GM21786 (cell line): Measurements from ENCODE around the gene CCNG1.

Experiments used
- ATAC-seq: cut with Tn5 transposase; IDR thresholded peaks from one replicate; pipeline ENCODE4 v1.9.1; 2021; ENCODE audit not compliant: unreplicated experiment

The CCNG1 gene

GRCh38 chr5:163489055-163489744 is 51.8 kb downstream of the CCNG1 start:
- no peak for ATAC-seq

DNA sequence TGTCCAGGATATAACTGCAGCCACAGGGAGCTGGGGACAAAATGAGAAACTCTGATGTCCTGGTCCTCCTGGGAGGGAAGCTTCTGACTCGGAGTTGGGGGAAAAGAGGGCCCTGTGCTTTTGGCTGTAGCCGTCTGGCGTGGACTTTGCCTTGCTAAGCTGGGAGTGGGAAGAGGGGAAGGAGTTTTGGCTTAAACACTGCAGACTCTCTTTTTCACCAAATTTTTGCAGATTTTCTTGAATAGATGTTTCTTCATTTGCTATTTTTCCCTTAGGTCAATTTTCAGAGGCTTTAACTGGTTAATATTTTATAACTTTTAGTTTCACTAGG is 52.3 kb downstream of the CCNG1 start:
- ATAC-seq, result no peak
